A549 (cell line): ENCODE data around the gene RFX6. TPM values are rescaled to one million over a fixed set of nuclear protein-coding genes. Genes with fewer than 3 reads are reported as not detected.

Experiments used
- ATAC-seq, 2 experiments: fragments of 200-7000 bp in 1 of 2; fragments of >200 bp in 1 of 2; cut with Nextera tagmentation in 1 of 2; cut with Tn5 transposase in 1 of 2; 3 replicates each; pipeline versions ENCODE4 v1.8.0 to v1.9.1; 2018 to 2020; ENCODE audit warnings: mild to moderate bottlenecking in 1 of 2, moderate library complexity in 1 of 2
- CTCF ChIA-PET: fragments of 300-600 bp; sonication (Branson Sonifier 250); formaldehyde crosslinking; extraction: SDS; loops from one replicate; lab custom pipeline; 2021; ENCODE audit warnings: antibody characterized with exemption, inconsistent platforms; lab: Yijun Ruan, JAX
- POLR2A ChIA-PET: fragments of 350-600 bp; formaldehyde crosslinking; extraction: SDS; loops from one replicate; lab custom pipeline; 2021; ENCODE audit warnings: antibody characterized with exemption, inconsistent platforms; lab: Yijun Ruan, JAX
- DNase-seq, 2 experiments: peaks; one replicate each; pipeline versions ENCODE4 v3.0.0 to v3.0.0-alpha.2; 2011 to 2016; ENCODE audit warnings: low read depth in 1 of 2, low spot score in 1 of 2
- FAIRE-seq: peaks from 2 replicates; lab custom pipeline; 2011; peaks lifted over from hg19 to GRCh38; lab: Jason Lieb, UNC
- H3K27ac ChIP-seq, 2 experiments: fragments of >200 bp; sonication (Bioruptor Twin); formaldehyde crosslinking; 3 replicates each; pipeline ENCODE4 v1.5.1; 2016 to 2017
- H3K4me1 ChIP-seq: fragments of >200 bp; sonication (Bioruptor Twin); formaldehyde crosslinking; 3 replicates; pipeline ENCODE4 v1.6.1; 2016
- H3K4me2 ChIP-seq: fragments of >200 bp; sonication (Bioruptor Twin); formaldehyde crosslinking; 3 replicates; pipeline ENCODE4 v1.6.1; 2016
- H3K4me3 ChIP-seq: fragments of >200 bp; sonication (Bioruptor Twin); formaldehyde crosslinking; 3 replicates; pipeline ENCODE4 v1.5.1; 2016
- H3K9me3 ChIP-seq: fragments of >200 bp; sonication (Bioruptor Twin); formaldehyde crosslinking; 3 replicates; pipeline ENCODE4 v1.6.1; 2016
- FOSB ChIP-seq: fragments of 250-450 bp; sonication (Bioruptor Pico); IDR thresholded peaks from 2 replicates; pipeline ENCODE4 v1.5.0; 2020; ENCODE audit warnings: mild to moderate bottlenecking, moderate library complexity
- GATA3 ChIP-seq: IDR thresholded peaks from 2 replicates; pipeline ENCODE4 v1.6.1; 2012; ENCODE audit warnings: borderline replicate concordance
- HEYL ChIP-seq: fragments of 250-450 bp; sonication (Bioruptor Pico); IDR thresholded peaks from 2 replicates; pipeline ENCODE4 v1.8.0; 2021; ENCODE audit warnings: mild to moderate bottlenecking, moderate library complexity
- HOXA7 ChIP-seq: fragments of 250-450 bp; sonication (Bioruptor Pico); IDR thresholded peaks from 2 replicates; pipeline ENCODE4 v1.5.0; 2020; ENCODE audit warnings: mild to moderate bottlenecking, moderate library complexity
- HOXB13 ChIP-seq: fragments of 250-450 bp; sonication (Bioruptor Pico); IDR thresholded peaks from 2 replicates; pipeline ENCODE4 v1.5.0; 2020; ENCODE audit warnings: low read depth, mild to moderate bottlenecking, moderate library complexity
- KDM1A ChIP-seq: fragments of 200-600 bp; sonication (generic); IDR thresholded peaks from 2 replicates; pipeline ENCODE4 v1.6.1; 2016; ENCODE audit warnings: low read depth, mild to moderate bottlenecking
- KDM5A ChIP-seq: fragments of 200-600 bp; sonication (generic); IDR thresholded peaks from 2 replicates; pipeline ENCODE4 v1.6.1; 2016; ENCODE audit warnings: antibody characterized with exemption, mild to moderate bottlenecking
- MAFK ChIP-seq: fragments of 450-650 bp; IDR thresholded peaks from 2 replicates; pipeline ENCODE4 v1.6.1; 2014; ENCODE audit not compliant: partially characterized antibody
- NFE2L2 ChIP-seq: fragments of 150-350 bp; conservative IDR thresholded peaks from 2 replicates; pipeline ENCODE4 v1.6.1; 2014; ENCODE audit warnings: low read length
- NR3C1 ChIP-seq: fragments of >200 bp; sonication (Bioruptor Twin); formaldehyde crosslinking; IDR thresholded peaks from 3 replicates; pipeline ENCODE4 v1.6.1; 2017
- POLR2A ChIP-seq: IDR thresholded peaks from 2 replicates; pipeline ENCODE4 v1.6.1; 2012; ENCODE audit warnings: mild to moderate bottlenecking, low read length
- POLR2AphosphoS2 ChIP-seq: conservative IDR thresholded peaks from 2 replicates; pipeline ENCODE4 v1.6.1; 2012; ENCODE audit warnings: low read length, improper control_type of control experiment, inconsistent platforms
- RAD21 ChIP-seq, 2 experiments: fragments of >200 bp in 1 of 2; sonication (Bioruptor Twin) in 1 of 2; formaldehyde crosslinking in 1 of 2; IDR thresholded peaks in 1 of 2; conservative IDR thresholded peaks in 1 of 2; 2 replicates in 1 of 2; 3 replicates in 1 of 2; pipeline ENCODE4 v1.6.1; 2012 to 2018; ENCODE audit warnings: inconsistent platforms in 1 of 2
- RARB ChIP-seq: fragments of 250-450 bp; sonication (Bioruptor Pico); IDR thresholded peaks from 2 replicates; pipeline ENCODE4 v1.8.0; 2021; ENCODE audit warnings: mild to moderate bottlenecking, moderate library complexity
- RCOR1 ChIP-seq: fragments of 150-350 bp; IDR thresholded peaks from 2 replicates; pipeline ENCODE4 v1.6.1; 2014; ENCODE audit warnings: antibody characterized with exemption, low read length, low read depth
- RNF2 ChIP-seq: fragments of 200-600 bp; sonication (generic); IDR thresholded peaks from 2 replicates; pipeline ENCODE4 v1.6.1; 2016; ENCODE audit warnings: low read depth, mild to moderate bottlenecking, antibody characterized with exemption, moderate library complexity, borderline replicate concordance
- SMC3 ChIP-seq: fragments of >200 bp; sonication (Bioruptor Twin); formaldehyde crosslinking; IDR thresholded peaks from 3 replicates; pipeline ENCODE4 v1.6.1; 2018; ENCODE audit warnings: inconsistent platforms
- SREBF2 ChIP-seq: fragments of 450-650 bp; IDR thresholded peaks from 2 replicates; pipeline ENCODE4 v1.6.1; 2014; ENCODE audit warnings: mild to moderate bottlenecking, moderate library complexity
- TP53 ChIP-seq: fragments of 250-450 bp; sonication (Bioruptor Pico); IDR thresholded peaks from 2 replicates; pipeline ENCODE4 v1.5.0; 2021; ENCODE audit warnings: mild to moderate bottlenecking, moderate library complexity
- ZC3H11A ChIP-seq: fragments of 450-650 bp; IDR thresholded peaks from 2 replicates; pipeline ENCODE4 v1.6.1; 2014; ENCODE audit warnings: antibody characterized with exemption, mild to moderate bottlenecking
- ZFP36 ChIP-seq: fragments of 450-650 bp; IDR thresholded peaks from 2 replicates; pipeline ENCODE4 v1.6.1; 2014; ENCODE audit warnings: borderline replicate concordance; ENCODE audit not compliant: partially characterized antibody
- ZSCAN20 ChIP-seq: fragments of 250-450 bp; sonication (Bioruptor Pico); IDR thresholded peaks from 2 replicates; pipeline ENCODE4 v1.8.0; 2022; ENCODE audit warnings: mild to moderate bottlenecking, moderate library complexity
- WGBS: methylation state at CpG from one replicate; pipeline ENCODE4 v1.1.6; 2017; ENCODE audit errors: missing lambda C conversion rate; 5-methylcytosine and 5-hydroxymethylcytosine counted together
- polyA plus RNA-seq, 4 experiments: library from polyadenylated mRNA; depleted of rRNA in 3 of 4; stranded (reverse); fragments of >200 nt; fragmentation: RNase III in 1 of 4; extraction: RNeasy Plus Mini Kit Qiagen cat#74134 plus additional on column Dnase treatment in 1 of 4; gene quantifications; 2 replicates in 3 of 4; 3 replicates in 1 of 4; pipeline ENCODE4 v1.2.3, GENCODE V29; 2011 to 2017
- TF ChIP-seq, protein P1 (sequence below): fragments of 450-650 bp; IDR thresholded peaks from 2 replicates; pipeline ENCODE4 v1.6.1; 2014; ENCODE audit warnings: antibody characterized with exemption
- TF ChIP-seq, protein P2 (sequence below): fragments of >200 bp; sonication (Bioruptor Twin); formaldehyde crosslinking; IDR thresholded peaks from 2 replicates; pipeline ENCODE4 v1.6.1; 2016
- TF ChIP-seq, protein P3 (sequence below): fragments of 150-350 bp; IDR thresholded peaks from 2 replicates; pipeline ENCODE4 v1.6.1; 2014; ENCODE audit warnings: low read depth, mild to moderate bottlenecking, low read length
- TF ChIP-seq, protein P4 (sequence below): fragments of >200 bp; sonication (Bioruptor Twin); formaldehyde crosslinking; IDR thresholded peaks from 3 replicates; pipeline ENCODE4 v1.6.1; 2016

The RFX6 gene
- polyA plus RNA-seq, 2 of the 4 experiments (the other 2 are of a cell fraction): not detected

DNA sequence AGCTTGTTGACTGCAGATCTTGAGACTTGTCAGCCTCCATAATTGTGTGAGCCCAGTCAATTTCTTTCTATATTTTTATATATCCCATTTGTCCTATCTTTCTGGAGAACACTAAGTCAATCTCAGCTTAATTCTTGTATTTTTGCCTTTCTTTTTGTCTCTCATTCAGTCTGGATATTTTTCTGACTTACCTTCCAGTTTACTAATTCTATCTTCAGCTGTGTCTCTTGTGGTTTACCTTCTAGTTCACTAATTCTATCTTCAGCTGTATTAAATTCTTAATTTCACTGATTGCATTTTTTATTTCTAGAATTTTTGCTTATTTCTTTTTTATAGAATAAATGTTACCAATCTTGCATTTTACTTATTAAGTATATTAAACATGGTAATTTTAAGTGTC is 17.8 kb upstream of the RFX6 start:
- Histone ChIP-seq H3K27ac (no peak overlapping the region), H3K9me3 (peaks cover 5% of the 10 kb centered on the region; the same call in 1 of the 3 replicates), H3K4me3 (no peak overlapping the region), H3K4me1 (no peaks in the 10 kb centered on the region), H3K4me2 (no peak overlapping the region)
- TF ChIP-seq, protein P1, sequence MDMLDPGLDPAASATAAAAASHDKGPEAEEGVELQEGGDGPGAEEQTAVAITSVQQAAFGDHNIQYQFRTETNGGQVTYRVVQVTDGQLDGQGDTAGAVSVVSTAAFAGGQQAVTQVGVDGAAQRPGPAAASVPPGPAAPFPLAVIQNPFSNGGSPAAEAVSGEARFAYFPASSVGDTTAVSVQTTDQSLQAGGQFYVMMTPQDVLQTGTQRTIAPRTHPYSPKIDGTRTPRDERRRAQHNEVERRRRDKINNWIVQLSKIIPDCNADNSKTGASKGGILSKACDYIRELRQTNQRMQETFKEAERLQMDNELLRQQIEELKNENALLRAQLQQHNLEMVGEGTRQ: no peak
- TF ChIP-seq RAD21 (conservative IDR thresholded peaks at IDR 0.05 in 1 of 2, IDR thresholded peaks at IDR 0.05 in 1 of 2): no peak
- no peak for TF ChIP-seq SMC3
- TF ChIP-seq POLR2AphosphoS2: no peak
- no peak for TF ChIP-seq MAFK
- no peak for TF ChIP-seq KDM5A
- TF ChIP-seq, protein P2, sequence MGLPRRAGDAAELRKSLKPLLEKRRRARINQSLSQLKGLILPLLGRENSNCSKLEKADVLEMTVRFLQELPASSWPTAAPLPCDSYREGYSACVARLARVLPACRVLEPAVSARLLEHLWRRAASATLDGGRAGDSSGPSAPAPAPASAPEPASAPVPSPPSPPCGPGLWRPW: no peak
- no peak for TF ChIP-seq HOXB13 (CRISPR knock-in tag)
- no peak for TF ChIP-seq TP53
- TF ChIP-seq FOSB (CRISPR knock-in tag): no peak
- no peak for TF ChIP-seq GATA3
- TF ChIP-seq, protein P3, sequence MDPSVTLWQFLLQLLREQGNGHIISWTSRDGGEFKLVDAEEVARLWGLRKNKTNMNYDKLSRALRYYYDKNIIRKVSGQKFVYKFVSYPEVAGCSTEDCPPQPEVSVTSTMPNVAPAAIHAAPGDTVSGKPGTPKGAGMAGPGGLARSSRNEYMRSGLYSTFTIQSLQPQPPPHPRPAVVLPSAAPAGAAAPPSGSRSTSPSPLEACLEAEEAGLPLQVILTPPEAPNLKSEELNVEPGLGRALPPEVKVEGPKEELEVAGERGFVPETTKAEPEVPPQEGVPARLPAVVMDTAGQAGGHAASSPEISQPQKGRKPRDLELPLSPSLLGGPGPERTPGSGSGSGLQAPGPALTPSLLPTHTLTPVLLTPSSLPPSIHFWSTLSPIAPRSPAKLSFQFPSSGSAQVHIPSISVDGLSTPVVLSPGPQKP: no peak
- no peak for TF ChIP-seq NR3C1
- no peak for TF ChIP-seq ZFP36
- no peak for TF ChIP-seq RNF2
- no peak for TF ChIP-seq RCOR1
- ATAC-seq (no peak), DNase-seq (no peak), FAIRE-seq (no peak)
- POLR2A ChIA-PET: no interaction called here
- CTCF ChIA-PET: no interaction called here

DNA sequence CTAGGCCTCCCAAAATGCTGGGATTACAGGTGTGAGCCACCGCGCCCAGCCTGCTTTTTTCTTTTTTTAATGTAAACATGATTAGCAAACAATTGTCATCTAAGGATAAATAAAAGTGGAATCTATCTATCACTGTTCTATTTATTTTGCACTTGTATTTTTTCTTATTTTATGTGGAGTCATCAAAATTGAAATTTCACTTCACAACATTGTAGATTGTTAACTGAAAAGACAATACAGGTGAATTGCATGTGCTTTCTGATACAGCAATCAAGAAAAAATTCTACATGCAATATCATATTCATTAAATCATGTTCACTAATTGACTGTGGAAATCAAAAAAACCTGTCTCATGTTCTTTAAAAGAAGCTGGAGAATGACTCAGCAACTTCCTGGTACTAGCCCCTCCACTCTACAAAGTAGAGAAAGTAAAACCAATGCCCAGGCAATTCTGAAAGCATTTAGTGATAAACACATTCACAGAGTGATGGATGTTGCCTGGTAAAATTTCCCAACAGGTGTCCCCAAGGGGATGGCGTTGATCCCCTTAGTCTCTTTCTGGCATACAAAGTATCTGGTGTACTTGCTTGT is 10.7 kb upstream of the RFX6 start:
- H3K27ac ChIP-seq: 0 out of 6 replicates have a peak overlapping the region, but pooled peaks of 1 of the 2 experiments have one; percentile 3
- 87% methylated on average over 3 of the region's 3 CpGs for WGBS
- H3K4me3 ChIP-seq: no peak overlapping the region
- no peak for DNase-seq
- no peaks in the 10 kb centered on the region for H3K9me3 ChIP-seq
- FAIRE-seq: no peak
- no peak for ATAC-seq
- ChIA-PET CTCF (no interaction called here), POLR2A (no interaction called here)
- TF ChIP-seq KDM1A (no peak), NFE2L2 (peak; percentile 67), MAFK (peak; percentile 83), HEYL (CRISPR knock-in tag) (no peak), HOXB13 (CRISPR knock-in tag) (no peak), ZC3H11A (no peak), POLR2A (no peak), HOXA7 (CRISPR knock-in tag) (no peak), GATA3 (no peak), KDM5A (no peak), RARB (no peak), SREBF2 (no peak), ZSCAN20 (CRISPR knock-in tag) (no peak)
- TF ChIP-seq, protein P4, sequence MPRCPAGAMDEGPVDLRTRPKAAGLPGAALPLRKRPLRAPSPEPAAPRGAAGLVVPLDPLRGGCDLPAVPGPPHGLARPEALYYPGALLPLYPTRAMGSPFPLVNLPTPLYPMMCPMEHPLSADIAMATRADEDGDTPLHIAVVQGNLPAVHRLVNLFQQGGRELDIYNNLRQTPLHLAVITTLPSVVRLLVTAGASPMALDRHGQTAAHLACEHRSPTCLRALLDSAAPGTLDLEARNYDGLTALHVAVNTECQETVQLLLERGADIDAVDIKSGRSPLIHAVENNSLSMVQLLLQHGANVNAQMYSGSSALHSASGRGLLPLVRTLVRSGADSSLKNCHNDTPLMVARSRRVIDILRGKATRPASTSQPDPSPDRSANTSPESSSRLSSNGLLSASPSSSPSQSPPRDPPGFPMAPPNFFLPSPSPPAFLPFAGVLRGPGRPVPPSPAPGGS: no peak
- no peaks in the 10 kb centered on the region for H3K4me1 ChIP-seq
- no peak overlapping the region for H3K4me2 ChIP-seq
